Transverse colon (tissue), 4 donors: ENCODE measurements around the gene NFKBIE.

Experiments
- EP300 ChIP-seq: sonication (generic); formaldehyde crosslinking; IDR thresholded peaks from one replicate; pipeline ENCODE4 v1.6.1; 2017; ENCODE audit warnings: antibody characterized with exemption, low read depth
- POLR2A ChIP-seq: fragments of 450-650 bp; IDR thresholded peaks from one replicate; pipeline ENCODE4 v1.6.1; 2016; ENCODE audit warnings: antibody characterized with exemption, mild to moderate bottlenecking, moderate library complexity
- POLR2AphosphoS5 ChIP-seq, 3 donors: sonication (generic); formaldehyde crosslinking; IDR thresholded peaks; one replicate each; pipeline ENCODE4 v1.6.1; 2016; ENCODE audit warnings: antibody characterized with exemption in 3 of 3
- TF ChIP-seq, protein P1 (sequence below), 5 experiments: fragments of 200-600 bp in 3 of 5; fragments of 450-650 bp in 2 of 5; sonication (generic) in 3 of 5; IDR thresholded peaks; 1 replicate in 2 of 5; 2 replicates in 3 of 5; pipeline ENCODE4 v1.5.1; 2016 to 2017; ENCODE audit warnings: antibody characterized with exemption in 5 of 5, inconsistent platforms in 3 of 5, mild to moderate bottlenecking in 2 of 5, moderate library complexity in 1 of 5

DNA sequence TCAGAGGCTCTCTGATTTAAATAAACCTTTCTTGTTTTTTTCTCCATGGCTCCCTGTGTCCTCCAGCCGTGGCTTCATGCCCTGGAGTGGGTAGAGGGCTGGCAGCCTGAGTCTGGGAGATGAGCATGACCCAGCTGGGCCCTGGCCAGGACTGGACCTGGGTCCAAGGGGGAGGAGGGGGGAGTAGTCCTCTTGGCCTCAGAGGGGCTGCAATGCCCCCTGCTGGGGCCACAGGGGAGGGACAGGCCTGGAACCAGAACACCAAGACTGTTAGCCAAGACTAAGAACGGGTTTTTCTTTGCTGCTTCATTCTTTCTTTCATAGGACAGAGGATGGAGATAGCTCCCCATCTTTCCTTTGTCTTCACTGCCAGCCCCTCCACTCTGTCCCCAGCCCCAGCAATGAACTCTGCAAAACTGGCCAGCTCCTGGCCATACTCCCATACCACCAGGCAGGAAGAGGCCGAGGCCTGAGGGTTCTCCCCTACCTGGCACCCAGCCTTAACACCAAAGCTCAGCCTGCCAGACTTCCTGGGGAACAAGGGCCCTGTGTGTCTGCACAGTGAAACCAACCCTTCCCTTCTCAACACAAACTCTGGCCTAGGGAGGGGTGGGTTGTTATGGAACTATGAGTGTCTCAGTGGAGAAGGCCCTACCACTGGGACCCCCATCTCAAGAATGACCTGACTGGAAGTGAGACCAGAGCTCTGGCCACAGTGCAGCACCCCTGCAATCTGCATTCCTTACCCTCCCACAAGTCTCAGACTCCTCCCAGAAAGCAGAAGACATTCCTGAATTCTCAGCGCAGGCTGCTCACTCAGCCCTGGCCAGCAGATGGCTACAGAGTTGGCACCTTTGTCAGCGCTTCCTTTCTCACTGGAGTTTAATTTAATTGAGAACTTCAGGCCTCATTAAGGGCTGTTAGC lies 31.0 kb downstream of the NFKBIE start:
- TF ChIP-seq, protein P1, sequence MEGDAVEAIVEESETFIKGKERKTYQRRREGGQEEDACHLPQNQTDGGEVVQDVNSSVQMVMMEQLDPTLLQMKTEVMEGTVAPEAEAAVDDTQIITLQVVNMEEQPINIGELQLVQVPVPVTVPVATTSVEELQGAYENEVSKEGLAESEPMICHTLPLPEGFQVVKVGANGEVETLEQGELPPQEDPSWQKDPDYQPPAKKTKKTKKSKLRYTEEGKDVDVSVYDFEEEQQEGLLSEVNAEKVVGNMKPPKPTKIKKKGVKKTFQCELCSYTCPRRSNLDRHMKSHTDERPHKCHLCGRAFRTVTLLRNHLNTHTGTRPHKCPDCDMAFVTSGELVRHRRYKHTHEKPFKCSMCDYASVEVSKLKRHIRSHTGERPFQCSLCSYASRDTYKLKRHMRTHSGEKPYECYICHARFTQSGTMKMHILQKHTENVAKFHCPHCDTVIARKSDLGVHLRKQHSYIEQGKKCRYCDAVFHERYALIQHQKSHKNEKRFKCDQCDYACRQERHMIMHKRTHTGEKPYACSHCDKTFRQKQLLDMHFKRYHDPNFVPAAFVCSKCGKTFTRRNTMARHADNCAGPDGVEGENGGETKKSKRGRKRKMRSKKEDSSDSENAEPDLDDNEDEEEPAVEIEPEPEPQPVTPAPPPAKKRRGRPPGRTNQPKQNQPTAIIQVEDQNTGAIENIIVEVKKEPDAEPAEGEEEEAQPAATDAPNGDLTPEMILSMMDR (IDR thresholded peaks at IDR 0.05) = peak; percentile 50 to 68 (median 57)
- TF ChIP-seq POLR2AphosphoS5 (IDR thresholded peaks at IDR 0.05) (peak; percentile 45 to 76 (median 69)), POLR2A (no peak), EP300 (no peak)
